HEK293 (cell line): ENCODE measurements around the gene GLRA2.

Experiments
- CTCF ChIA-PET: fragments of 350-600 bp; formaldehyde crosslinking; extraction: SDS; loops from one replicate; lab custom pipeline; 2021; ENCODE audit warnings: antibody characterized with exemption; lab: Yijun Ruan, JAX
- POLR2A ChIA-PET: fragments of 300-600 bp; formaldehyde crosslinking; extraction: SDS; loops from one replicate; lab custom pipeline; 2020; ENCODE audit warnings: antibody characterized with exemption, inconsistent platforms; lab: Yijun Ruan, JAX
- H3K27ac ChIP-seq: fragments of 200-500 bp; sonication (Bioruptor generic); 2 replicates; pipeline ENCODE4 v1.5.1; 2014; ENCODE audit warnings: low read depth, low read length, control low read depth, inconsistent platforms; ENCODE audit errors: extremely low read depth
- H3K36me3 ChIP-seq, 2 experiments: fragments of 200-500 bp in 1 of 2; sonication (Bioruptor generic) in 1 of 2; 1 replicate in 1 of 2; 2 replicates in 1 of 2; pipeline ENCODE4 v1.5.1; 2014 to 2017; ENCODE audit warnings: inconsistent platforms in 2 of 2, low read length in 2 of 2; ENCODE audit not compliant: control insufficient read depth in 2 of 2, insufficient read depth in 1 of 2
- H3K4me1 ChIP-seq: fragments of 200-500 bp; sonication (Bioruptor generic); 2 replicates; pipeline ENCODE4 v1.5.1; 2014; ENCODE audit warnings: mild to moderate bottlenecking, low read length, inconsistent platforms; ENCODE audit not compliant: control insufficient read depth, insufficient read depth
- H3K4me3 ChIP-seq: 2 replicates; pipeline ENCODE4 v1.5.1; 2011; ENCODE audit warnings: low read depth, mild to moderate bottlenecking, control low read depth, low read length, moderate library complexity
- H3K9me3 ChIP-seq: fragments of 200-500 bp; sonication (Bioruptor generic); 2 replicates; pipeline ENCODE4 v1.5.1; 2014; ENCODE audit warnings: low read depth, low read length, inconsistent platforms; ENCODE audit not compliant: control insufficient read depth, insufficient read depth
- KLF1 ChIP-seq: fragments of 450-650 bp; formaldehyde crosslinking; IDR thresholded peaks from 2 replicates; pipeline ENCODE4 v1.5.1; 2016; ENCODE audit warnings: missing biosample characterization, missing genetic modification characterization
- KLF10 ChIP-seq: fragments of 450-650 bp; IDR thresholded peaks from 2 replicates; pipeline ENCODE4 v1.5.1; 2018; ENCODE audit warnings: missing biosample characterization, mild to moderate bottlenecking, missing genetic modification characterization
- ZBTB1 ChIP-seq: fragments of 450-650 bp; formaldehyde crosslinking; IDR thresholded peaks from 2 replicates; pipeline ENCODE4 v1.5.1; 2016; ENCODE audit warnings: missing biosample characterization, missing genetic modification characterization
- ZFHX2 ChIP-seq: fragments of 450-650 bp; formaldehyde crosslinking; conservative IDR thresholded peaks from 2 replicates; pipeline ENCODE4 v1.5.1; 2016; ENCODE audit warnings: missing biosample characterization, missing genetic modification characterization
- ZNF2 ChIP-seq: fragments of 450-650 bp; formaldehyde crosslinking; IDR thresholded peaks from 2 replicates; pipeline ENCODE4 v1.5.1; 2016; ENCODE audit warnings: missing biosample characterization, missing genetic modification characterization
- ZNF223 ChIP-seq: fragments of 450-650 bp; formaldehyde crosslinking; IDR thresholded peaks from 2 replicates; pipeline ENCODE4 v1.5.1; 2016; ENCODE audit warnings: missing biosample characterization, missing genetic modification characterization
- ZNF350 ChIP-seq: fragments of 450-650 bp; formaldehyde crosslinking; IDR thresholded peaks from 2 replicates; pipeline ENCODE4 v1.5.0; 2017; ENCODE audit warnings: missing biosample characterization, mild to moderate bottlenecking, missing genetic modification characterization
- ZNF394 ChIP-seq: fragments of 450-650 bp; formaldehyde crosslinking; IDR thresholded peaks from 2 replicates; pipeline ENCODE4 v1.5.1; 2016; ENCODE audit warnings: missing biosample characterization, missing genetic modification characterization, mild to moderate bottlenecking, moderate library complexity, borderline replicate concordance
- ZNF416 ChIP-seq: fragments of 450-650 bp; formaldehyde crosslinking; IDR thresholded peaks from 2 replicates; pipeline ENCODE4 v1.5.1; 2016; ENCODE audit warnings: missing biosample characterization, missing genetic modification characterization
- ZNF510 ChIP-seq: fragments of 450-650 bp; formaldehyde crosslinking; IDR thresholded peaks from 2 replicates; pipeline ENCODE4 v1.5.1; 2018; ENCODE audit warnings: mild to moderate bottlenecking, missing genetic modification characterization, missing biosample characterization; ENCODE audit not compliant: insufficient replicate concordance
- ZNF514 ChIP-seq: fragments of 450-650 bp; formaldehyde crosslinking; IDR thresholded peaks from 2 replicates; pipeline ENCODE4 v1.5.1; 2016; ENCODE audit warnings: missing biosample characterization, missing genetic modification characterization
- ZNF530 ChIP-seq: fragments of 450-650 bp; formaldehyde crosslinking; IDR thresholded peaks from 2 replicates; pipeline ENCODE4 v1.5.1; 2016; ENCODE audit warnings: low read depth, missing biosample characterization, missing genetic modification characterization
- ZNF544 ChIP-seq: fragments of 450-650 bp; formaldehyde crosslinking; IDR thresholded peaks from 2 replicates; pipeline ENCODE4 v1.5.0; 2017; ENCODE audit warnings: missing biosample characterization, missing genetic modification characterization
- ZNF623 ChIP-seq: fragments of 450-650 bp; formaldehyde crosslinking; IDR thresholded peaks from 2 replicates; pipeline ENCODE4 v1.5.1; 2016; ENCODE audit warnings: missing biosample characterization, missing genetic modification characterization
- ZNF701 ChIP-seq: fragments of 450-650 bp; formaldehyde crosslinking; IDR thresholded peaks from 2 replicates; pipeline ENCODE4 v1.5.1; 2016; ENCODE audit warnings: missing biosample characterization, missing genetic modification characterization
- TF ChIP-seq, protein P1 (sequence below): fragments of 450-650 bp; formaldehyde crosslinking; IDR thresholded peaks from 2 replicates; pipeline ENCODE4 v1.5.1; 2016; ENCODE audit warnings: missing biosample characterization, missing genetic modification characterization
- TF ChIP-seq, protein P2 (sequence below): fragments of 450-650 bp; formaldehyde crosslinking; IDR thresholded peaks from 2 replicates; pipeline ENCODE4 v1.5.1; 2016; ENCODE audit warnings: missing biosample characterization, missing genetic modification characterization, borderline replicate concordance
- TF ChIP-seq, protein P3 (sequence below): fragments of 450-650 bp; formaldehyde crosslinking; IDR thresholded peaks from 2 replicates; pipeline ENCODE4 v1.5.1; 2017; ENCODE audit warnings: missing biosample characterization, missing genetic modification characterization
- TF ChIP-seq, protein P4 (sequence below): fragments of 450-650 bp; formaldehyde crosslinking; IDR thresholded peaks from 2 replicates; pipeline ENCODE4 v1.5.1; 2016; ENCODE audit warnings: missing biosample characterization, missing genetic modification characterization, low read depth
- TF ChIP-seq, protein P5 (sequence below): fragments of 450-650 bp; formaldehyde crosslinking; IDR thresholded peaks from 2 replicates; pipeline ENCODE4 v1.5.1; 2016; ENCODE audit warnings: missing biosample characterization, missing genetic modification characterization
- TF ChIP-seq, protein P6 (sequence below): fragments of 450-650 bp; formaldehyde crosslinking; IDR thresholded peaks from 2 replicates; pipeline ENCODE4 v1.5.1; 2016; ENCODE audit warnings: missing biosample characterization, missing genetic modification characterization

The GLRA2 gene

DNA sequence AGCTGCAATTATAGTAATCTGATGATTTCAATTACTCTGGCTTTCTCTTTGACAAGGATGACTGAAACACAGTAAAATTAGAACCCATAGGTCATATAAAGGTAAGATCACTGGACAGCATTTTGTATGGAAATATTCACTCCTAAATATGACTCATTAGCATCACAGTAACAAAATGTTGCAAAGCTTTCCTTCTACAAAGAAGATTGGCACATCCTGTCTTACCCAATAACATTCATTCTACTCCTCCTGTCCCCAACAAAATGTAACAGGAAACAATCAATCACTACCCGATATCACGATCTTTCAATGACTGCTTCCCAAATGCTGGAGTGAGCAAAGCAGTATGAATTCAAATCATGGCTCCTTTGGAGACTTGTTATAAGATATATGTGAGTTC is 248.2 kb downstream of the GLRA2 start (continued):
- no peak for TF ChIP-seq ZNF510
- no peak for TF ChIP-seq ZNF623 (tag by site-specific recombination)

DNA sequence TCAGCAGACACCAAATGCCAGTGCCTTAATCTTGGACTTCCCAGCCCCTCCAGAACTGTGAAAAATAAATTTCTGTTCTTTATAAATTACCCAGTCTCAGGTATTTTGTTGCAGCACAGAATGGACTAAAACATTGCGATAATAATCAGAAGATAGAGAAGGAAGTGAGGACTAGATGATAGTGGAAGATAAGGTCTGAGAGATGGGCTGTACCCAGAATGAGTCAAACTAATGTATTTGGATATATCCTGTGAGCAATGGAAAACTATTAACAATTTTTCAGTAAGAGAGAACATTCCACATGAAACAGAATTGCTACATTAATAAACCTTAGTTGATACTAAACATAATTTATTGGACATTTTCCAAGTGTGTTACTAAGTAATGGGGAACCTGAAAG is 250.2 kb downstream of the GLRA2 start:
- Histone ChIP-seq H3K36me3 (no peaks in the 10 kb centered on the region), H3K9me3 (no peaks in the 10 kb centered on the region; the same call in 1 of the 2 replicates), H3K27ac (no peak overlapping the region), H3K4me1 (no peaks in the 10 kb centered on the region), H3K4me3 (no peak overlapping the region)
- no peak for TF ChIP-seq ZNF416 (tag by site-specific recombination)
- no peak for TF ChIP-seq ZNF544 (tag by site-specific recombination)
- no peak for TF ChIP-seq ZNF223
- TF ChIP-seq, protein P1, sequence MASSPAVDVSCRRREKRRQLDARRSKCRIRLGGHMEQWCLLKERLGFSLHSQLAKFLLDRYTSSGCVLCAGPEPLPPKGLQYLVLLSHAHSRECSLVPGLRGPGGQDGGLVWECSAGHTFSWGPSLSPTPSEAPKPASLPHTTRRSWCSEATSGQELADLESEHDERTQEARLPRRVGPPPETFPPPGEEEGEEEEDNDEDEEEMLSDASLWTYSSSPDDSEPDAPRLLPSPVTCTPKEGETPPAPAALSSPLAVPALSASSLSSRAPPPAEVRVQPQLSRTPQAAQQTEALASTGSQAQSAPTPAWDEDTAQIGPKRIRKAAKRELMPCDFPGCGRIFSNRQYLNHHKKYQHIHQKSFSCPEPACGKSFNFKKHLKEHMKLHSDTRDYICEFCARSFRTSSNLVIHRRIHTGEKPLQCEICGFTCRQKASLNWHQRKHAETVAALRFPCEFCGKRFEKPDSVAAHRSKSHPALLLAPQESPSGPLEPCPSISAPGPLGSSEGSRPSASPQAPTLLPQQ, result no peak
- TF ChIP-seq, protein P2, sequence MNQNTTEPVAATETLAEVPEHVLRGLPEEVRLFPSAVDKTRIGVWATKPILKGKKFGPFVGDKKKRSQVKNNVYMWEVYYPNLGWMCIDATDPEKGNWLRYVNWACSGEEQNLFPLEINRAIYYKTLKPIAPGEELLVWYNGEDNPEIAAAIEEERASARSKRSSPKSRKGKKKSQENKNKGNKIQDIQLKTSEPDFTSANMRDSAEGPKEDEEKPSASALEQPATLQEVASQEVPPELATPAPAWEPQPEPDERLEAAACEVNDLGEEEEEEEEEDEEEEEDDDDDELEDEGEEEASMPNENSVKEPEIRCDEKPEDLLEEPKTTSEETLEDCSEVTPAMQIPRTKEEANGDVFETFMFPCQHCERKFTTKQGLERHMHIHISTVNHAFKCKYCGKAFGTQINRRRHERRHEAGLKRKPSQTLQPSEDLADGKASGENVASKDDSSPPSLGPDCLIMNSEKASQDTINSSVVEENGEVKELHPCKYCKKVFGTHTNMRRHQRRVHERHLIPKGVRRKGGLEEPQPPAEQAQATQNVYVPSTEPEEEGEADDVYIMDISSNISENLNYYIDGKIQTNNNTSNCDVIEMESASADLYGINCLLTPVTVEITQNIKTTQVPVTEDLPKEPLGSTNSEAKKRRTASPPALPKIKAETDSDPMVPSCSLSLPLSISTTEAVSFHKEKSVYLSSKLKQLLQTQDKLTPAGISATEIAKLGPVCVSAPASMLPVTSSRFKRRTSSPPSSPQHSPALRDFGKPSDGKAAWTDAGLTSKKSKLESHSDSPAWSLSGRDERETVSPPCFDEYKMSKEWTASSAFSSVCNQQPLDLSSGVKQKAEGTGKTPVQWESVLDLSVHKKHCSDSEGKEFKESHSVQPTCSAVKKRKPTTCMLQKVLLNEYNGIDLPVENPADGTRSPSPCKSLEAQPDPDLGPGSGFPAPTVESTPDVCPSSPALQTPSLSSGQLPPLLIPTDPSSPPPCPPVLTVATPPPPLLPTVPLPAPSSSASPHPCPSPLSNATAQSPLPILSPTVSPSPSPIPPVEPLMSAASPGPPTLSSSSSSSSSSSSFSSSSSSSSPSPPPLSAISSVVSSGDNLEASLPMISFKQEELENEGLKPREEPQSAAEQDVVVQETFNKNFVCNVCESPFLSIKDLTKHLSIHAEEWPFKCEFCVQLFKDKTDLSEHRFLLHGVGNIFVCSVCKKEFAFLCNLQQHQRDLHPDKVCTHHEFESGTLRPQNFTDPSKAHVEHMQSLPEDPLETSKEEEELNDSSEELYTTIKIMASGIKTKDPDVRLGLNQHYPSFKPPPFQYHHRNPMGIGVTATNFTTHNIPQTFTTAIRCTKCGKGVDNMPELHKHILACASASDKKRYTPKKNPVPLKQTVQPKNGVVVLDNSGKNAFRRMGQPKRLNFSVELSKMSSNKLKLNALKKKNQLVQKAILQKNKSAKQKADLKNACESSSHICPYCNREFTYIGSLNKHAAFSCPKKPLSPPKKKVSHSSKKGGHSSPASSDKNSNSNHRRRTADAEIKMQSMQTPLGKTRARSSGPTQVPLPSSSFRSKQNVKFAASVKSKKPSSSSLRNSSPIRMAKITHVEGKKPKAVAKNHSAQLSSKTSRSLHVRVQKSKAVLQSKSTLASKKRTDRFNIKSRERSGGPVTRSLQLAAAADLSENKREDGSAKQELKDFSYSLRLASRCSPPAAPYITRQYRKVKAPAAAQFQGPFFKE (tag by site-specific recombination), result no peak
- TF ChIP-seq, protein P3, sequence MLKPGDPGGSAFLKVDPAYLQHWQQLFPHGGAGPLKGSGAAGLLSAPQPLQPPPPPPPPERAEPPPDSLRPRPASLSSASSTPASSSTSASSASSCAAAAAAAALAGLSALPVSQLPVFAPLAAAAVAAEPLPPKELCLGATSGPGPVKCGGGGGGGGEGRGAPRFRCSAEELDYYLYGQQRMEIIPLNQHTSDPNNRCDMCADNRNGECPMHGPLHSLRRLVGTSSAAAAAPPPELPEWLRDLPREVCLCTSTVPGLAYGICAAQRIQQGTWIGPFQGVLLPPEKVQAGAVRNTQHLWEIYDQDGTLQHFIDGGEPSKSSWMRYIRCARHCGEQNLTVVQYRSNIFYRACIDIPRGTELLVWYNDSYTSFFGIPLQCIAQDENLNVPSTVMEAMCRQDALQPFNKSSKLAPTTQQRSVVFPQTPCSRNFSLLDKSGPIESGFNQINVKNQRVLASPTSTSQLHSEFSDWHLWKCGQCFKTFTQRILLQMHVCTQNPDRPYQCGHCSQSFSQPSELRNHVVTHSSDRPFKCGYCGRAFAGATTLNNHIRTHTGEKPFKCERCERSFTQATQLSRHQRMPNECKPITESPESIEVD, result no peak
- TF ChIP-seq KLF10 (tag by site-specific recombination), result no peak
- TF ChIP-seq ZNF530 (tag by site-specific recombination), result no peak
- TF ChIP-seq ZNF394, result no peak
- no peak for TF ChIP-seq ZBTB1 (tag by site-specific recombination)
- TF ChIP-seq ZNF701 (tag by site-specific recombination), result no peak
- TF ChIP-seq ZNF350 (tag by site-specific recombination), result no peak
- TF ChIP-seq, protein P4, sequence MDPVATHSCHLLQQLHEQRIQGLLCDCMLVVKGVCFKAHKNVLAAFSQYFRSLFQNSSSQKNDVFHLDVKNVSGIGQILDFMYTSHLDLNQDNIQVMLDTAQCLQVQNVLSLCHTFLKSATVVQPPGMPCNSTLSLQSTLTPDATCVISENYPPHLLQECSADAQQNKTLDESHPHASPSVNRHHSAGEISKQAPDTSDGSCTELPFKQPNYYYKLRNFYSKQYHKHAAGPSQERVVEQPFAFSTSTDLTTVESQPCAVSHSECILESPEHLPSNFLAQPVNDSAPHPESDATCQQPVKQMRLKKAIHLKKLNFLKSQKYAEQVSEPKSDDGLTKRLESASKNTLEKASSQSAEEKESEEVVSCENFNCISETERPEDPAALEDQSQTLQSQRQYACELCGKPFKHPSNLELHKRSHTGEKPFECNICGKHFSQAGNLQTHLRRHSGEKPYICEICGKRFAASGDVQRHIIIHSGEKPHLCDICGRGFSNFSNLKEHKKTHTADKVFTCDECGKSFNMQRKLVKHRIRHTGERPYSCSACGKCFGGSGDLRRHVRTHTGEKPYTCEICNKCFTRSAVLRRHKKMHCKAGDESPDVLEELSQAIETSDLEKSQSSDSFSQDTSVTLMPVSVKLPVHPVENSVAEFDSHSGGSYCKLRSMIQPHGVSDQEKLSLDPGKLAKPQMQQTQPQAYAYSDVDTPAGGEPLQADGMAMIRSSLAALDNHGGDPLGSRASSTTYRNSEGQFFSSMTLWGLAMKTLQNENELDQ, result no peak
- TF ChIP-seq, protein P5, sequence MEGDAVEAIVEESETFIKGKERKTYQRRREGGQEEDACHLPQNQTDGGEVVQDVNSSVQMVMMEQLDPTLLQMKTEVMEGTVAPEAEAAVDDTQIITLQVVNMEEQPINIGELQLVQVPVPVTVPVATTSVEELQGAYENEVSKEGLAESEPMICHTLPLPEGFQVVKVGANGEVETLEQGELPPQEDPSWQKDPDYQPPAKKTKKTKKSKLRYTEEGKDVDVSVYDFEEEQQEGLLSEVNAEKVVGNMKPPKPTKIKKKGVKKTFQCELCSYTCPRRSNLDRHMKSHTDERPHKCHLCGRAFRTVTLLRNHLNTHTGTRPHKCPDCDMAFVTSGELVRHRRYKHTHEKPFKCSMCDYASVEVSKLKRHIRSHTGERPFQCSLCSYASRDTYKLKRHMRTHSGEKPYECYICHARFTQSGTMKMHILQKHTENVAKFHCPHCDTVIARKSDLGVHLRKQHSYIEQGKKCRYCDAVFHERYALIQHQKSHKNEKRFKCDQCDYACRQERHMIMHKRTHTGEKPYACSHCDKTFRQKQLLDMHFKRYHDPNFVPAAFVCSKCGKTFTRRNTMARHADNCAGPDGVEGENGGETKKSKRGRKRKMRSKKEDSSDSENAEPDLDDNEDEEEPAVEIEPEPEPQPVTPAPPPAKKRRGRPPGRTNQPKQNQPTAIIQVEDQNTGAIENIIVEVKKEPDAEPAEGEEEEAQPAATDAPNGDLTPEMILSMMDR (tag by site-specific recombination), result no peak
- TF ChIP-seq, protein P6, sequence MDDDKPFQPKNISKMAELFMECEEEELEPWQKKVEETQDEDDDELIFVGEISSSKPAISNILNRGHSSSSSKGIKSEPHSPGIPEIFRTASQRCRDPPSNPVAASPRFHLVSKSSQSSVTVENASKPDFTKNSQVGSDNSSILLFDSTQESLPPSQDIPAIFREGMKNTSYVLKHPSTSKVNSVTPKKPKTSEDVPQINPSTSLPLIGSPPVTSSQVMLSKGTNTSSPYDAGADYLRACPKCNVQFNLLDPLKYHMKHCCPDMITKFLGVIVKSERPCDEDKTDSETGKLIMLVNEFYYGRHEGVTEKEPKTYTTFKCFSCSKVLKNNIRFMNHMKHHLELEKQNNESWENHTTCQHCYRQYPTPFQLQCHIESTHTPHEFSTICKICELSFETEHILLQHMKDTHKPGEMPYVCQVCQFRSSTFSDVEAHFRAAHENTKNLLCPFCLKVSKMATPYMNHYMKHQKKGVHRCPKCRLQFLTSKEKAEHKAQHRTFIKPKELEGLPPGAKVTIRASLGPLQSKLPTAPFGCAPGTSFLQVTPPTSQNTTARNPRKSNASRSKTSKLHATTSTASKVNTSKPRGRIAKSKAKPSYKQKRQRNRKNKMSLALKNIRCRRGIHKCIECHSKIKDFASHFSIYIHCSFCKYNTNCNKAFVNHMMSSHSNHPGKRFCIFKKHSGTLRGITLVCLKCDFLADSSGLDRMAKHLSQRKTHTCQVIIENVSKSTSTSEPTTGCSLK (tag by site-specific recombination), result no peak
- no peak for TF ChIP-seq KLF1 (tag by site-specific recombination)
- TF ChIP-seq ZFHX2 (tag by site-specific recombination), result no peak
- TF ChIP-seq ZNF514 (tag by site-specific recombination), result no peak
- TF ChIP-seq ZNF2, result no peak
- ChIA-PET POLR2A (no interaction called here), CTCF (no interaction called here)
